ENCODE measurements around the gene LRIT2.
A peak's percentile ranks its signal among the peaks of the same experiment; 100 is the strongest.

Gene LRIT2

DNA sequence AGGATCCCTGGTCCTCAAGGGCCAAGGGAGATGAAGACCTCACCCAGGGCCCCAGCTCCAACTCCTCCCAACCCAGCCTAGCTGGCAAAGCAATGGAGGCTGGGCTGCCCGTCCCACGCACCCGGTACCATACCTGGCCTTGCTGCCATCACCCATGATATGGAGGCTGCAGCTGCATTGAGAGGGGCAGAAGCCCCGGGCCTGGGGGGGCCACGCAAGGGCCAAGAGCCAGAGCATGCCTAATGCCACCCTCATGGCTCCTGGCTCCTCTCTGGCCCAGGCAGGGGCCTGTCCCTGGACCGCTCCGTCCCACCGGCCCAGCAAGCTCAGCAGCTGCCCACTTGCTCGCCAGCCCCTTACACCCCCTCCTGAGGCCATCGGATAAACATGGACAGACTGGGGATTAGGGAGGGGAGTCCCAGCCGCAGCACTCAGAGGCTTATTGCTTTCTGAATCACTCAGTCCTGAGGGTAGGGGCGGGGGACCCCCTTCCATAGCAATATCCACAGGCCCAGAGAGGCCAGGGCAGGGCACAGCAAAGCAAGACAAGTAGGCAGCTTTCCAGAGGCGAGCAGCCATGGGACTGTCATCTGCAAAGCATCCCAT, 15.9 kb upstream of the LRIT2 start, which contains the start of gene LRIT1:
TSS of gene LRIT1 (minus strand) at position 362 of the 606 bp plus-strand sequence. CDS start at position 255, 107 bp downstream.
- no peak for DNase-seq

DNA sequence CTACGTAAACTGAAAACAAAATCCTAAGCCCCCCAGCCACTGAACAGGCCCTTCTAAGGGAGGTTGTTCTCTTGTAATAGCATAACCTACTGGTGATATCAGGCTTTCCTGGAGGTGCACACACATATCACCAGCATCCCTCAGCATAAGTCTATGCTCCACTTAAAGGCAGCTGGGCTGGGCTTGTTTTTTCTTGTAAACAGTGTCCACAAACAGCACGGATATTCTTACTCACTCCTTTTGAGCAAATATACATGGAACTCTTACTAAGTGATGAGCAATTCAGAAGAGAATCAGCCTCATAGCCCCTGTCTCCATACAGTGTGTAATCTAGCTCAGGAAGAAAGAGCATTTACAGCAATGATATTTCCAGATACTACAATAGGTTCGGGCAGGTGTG, 13.6 kb upstream of the LRIT2 start:
- no peak for DNase-seq

DNA sequence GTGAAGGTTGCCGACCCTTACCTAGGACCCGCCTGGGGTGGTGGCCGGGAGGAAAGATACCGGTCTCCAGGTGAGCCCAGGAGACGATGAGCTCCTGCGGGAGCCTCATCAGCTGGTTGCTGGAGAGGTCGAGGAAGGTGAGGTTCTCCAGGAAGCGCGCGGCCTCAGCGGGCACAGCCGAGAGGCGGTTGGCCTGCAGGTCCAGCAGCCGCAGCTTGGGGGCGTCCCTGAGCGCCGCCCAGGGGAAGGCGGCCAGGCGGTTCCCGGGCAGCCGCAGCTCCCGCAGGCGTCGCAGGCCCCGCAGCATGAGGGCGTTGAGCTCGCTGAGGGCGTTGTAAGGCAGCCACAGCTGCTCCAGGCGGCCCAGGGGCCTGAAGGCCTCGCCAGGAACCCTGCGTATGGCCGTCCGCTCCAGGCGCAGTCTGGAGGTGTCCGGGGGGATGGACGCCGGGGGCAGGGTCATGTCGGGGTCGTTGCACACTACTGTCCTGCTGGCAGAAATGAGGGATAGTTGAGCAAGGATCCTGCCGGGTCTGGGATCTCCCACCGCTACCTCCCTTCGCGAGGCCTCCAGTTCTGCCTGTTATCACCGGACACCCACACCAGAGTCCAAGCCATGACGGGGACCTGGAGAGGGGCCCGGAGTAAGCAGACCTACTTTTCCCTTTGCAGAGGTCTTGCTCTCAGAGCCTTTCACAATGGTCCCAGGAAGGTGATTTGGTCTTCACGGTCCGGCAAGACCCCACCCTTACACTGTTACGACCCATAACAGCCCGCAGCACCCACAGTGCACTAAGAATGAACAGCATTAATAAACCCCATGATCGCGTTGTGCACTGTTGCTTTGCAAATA, 12.1 kb upstream of the LRIT2 start:
- DNase-seq: no peak

DNA sequence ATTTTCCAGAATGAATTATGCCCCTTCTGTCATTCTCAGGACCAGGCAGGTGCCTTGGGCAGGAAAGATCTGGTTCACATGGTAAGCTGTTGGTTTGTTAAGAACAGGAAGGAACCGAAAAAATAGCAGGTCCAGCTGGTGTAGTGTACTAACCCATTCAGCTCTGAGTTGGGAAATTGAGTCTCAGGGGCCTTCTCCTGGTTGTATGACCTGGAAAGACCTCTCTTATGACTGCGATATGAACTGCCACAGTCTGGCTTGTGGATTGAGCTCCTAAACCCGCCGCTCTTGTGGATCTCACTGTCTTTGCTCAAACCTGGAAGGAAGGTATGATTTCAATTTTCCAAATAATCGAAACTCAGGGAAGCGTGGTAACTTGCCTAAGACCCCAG, 11.5 kb upstream of the LRIT2 start:
- no peak for DNase-seq

DNA sequence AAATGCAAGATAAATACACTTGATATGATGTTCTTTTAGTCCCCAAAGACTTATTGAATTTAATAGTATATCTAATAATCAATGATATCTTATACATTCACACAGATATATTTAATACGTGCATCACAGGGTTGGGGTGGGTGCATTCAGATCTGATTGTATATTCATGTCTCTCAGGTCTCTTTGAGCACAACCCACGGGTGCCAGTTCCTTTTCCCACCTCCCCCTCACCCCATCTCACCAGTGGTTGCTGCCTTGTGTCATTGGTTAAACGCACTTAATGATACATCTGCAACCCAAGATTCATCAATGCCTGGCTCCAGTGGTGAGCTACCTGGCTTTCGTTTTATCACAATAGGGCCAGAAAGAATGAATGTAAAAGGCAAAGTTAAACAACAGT, 9.8 kb upstream of the LRIT2 start:
- DNase-seq: no peak

DNA sequence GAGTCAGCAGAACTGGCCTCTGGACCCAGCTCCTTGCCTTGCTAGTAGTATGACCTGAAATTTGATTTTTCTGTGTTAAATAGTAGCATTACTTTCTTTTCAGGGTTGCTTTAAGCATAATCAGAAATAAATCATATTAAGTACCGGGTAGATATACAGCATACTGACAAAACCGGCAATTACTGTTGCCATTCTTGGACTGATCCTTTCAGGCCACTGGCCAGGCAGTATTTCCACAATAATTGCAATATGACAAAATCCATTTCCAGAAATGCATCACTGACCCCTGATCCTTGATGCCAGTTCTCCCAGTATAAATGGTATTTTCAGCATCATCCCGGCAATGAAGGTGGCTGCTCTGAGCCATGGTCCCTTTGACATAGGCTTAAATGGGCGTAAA, 9.1 kb upstream of the LRIT2 start:
- DNase-seq: no peak

DNA sequence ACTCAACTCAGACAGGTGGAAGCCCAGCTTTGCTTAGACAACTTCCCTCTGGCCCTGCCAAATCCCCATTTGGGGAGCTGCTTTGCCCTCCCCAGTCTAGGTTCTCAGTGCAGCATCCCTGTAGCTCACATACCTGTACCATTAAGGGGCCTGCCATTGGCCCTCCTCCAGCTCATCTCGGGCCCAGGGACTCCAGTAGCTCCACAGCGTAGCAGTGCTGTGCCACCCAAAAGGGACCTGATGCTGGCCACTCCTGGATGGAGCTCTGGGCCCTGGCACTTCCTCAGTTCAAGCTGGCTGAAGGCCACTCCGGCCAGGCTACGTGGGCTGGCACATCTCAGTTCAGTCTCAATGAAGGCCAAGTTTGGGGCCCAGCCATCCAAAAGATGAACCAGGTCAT, 8.6 kb upstream of the LRIT2 start:
- no peak for DNase-seq

DNA sequence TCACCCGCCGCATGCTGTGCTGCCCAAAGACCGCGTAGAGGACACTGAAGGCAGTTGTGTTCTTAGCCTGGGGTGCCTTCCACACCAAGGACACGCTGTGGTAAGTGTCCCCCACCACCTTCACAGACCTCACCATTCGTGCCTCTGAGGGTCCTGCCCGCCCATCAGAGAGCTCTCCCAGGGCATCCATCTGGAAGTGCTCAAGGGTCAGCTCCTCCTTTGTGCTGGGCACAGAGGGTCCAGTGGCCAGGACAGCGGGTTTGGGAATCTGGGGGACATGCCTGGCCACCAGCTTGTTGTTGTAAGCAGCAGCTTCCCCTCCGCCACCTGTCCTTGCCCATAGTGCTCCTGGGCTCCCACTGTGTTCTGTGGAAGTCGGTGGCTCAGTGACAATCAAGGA, 7.0 kb upstream of the LRIT2 start:
- no peak for DNase-seq

DNA sequence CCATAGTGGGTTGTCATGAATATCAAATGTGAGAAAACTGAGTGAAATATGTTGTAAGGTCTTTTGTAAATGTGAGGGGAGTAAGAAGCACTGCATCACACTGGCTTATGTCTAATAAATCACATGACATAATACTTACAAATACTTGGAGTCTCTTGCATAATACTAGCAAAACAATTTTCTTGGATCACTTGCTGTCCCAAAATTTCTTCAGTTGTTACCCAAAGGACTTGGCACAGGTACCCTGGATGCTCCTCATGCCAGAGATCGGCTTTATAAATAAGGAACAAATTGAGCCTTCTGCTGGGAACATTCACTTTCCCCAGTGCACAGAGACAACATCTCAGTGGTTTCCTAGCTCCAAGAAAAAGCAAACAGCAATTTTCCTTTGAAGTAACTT, 5.0 kb upstream of the LRIT2 start:
- DNase-seq: no peak

DNA sequence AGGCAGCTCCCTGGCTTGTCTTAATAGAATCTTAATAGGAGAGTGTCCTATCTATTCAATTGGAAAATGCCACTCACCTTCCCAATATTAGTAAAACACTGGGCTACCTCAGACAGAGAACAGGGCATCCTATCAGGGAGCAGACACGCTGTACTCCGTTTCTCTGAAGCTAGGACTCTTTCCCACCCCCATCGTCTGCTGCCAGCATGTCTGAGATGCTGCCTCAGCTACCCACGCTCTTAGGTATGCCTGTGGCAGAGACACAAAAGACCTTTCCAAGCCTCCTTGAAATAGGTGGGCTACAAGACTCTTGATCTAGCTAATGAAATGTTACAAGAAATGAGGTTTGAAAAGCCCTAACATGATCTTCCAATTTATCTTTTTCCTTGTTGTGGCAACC, 2.5 kb upstream of the LRIT2 start:
- no peak for DNase-seq

DNA sequence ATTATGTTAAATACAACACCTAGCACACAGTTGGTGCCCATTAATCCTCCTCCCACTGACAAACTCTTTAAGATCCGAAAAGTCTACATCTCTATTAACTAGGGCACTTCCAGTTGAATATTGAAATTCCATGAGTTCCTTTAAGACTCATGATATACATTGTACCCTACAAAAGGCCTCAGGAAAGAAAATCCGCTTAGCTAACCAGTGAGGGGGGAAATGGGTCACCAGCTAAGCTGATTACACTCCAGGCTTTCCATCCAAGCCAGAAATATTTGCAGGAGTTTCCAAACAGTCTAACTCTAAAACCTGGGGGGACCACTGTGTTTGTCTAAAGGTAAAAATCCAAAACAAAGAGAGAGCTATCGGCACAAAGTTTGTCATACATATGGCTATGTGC, 1.3 kb upstream of the LRIT2 start:
- no peak for DNase-seq

DNA sequence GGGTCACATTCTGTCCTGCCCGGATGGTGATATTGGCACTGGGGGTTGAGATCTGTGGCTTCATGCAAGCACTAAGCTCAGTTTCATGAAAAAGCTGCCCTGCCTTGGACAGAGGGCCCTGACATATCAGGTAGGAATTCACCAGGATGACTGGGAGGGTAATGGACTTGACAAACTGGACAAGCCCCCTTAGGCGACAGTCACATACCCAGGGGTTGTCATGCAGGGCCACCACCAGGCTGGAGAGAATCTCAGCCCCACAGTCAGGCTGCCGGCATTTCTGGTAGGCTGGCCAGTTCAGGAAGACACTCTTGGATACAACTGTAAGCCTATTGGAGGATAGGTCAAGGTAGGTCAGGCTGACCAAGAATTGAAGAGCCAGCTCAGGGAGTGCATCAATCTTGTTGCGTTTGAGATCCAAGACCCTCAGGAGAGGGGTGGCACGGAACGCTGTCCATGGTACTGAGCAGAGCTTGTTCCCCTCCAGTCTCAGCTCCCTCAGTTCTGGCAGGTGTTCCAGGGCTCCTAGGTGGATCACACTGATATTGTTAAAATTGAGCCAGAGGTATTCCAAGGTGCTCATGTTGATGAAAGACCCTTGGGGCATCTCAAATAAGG, 824 bp downstream of the LRIT2 start:
- DNase-seq: no peak

DNA sequence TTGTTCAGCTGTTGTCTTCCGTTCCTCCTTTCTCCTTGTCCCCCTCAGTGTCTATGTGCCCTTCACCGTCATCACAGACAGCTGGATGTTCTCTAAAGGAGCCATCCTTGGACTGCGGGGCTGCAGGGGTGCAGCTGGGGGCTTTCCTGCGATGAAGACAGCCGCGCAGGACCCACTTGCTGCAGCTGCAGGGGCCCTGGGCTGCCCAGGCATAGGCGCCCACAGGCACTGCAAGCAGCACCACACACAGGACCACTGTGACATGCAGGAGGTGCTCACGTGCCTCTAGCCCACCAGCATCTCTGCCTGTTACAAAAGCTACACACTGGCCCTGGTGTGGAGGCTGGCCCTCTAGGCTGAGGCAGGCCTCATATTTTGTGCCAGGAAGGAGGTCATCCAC, 3.4 kb downstream of the LRIT2 start:
- DNase-seq: no peak

DNA sequence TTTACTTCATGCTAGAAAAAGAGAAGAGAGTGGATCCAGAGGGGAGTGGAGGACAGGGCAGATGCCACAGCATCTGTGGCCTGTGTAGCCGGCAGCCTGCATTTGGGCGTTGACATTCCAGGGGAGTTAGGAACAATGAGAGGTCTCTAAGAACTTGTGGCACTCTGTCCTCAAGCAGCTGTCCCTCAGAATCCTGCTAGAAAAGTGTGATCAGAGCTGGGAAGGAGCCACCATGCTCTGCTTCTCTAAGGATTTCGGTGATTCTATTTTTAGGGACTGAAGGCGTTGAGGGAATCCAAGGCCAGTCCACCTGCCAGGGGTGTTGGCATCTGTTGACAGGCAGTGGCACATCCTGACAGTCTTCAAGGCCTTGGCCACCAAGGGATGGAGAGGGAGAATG, 7.6 kb downstream of the LRIT2 start:
- DNase-seq: no peak

DNA sequence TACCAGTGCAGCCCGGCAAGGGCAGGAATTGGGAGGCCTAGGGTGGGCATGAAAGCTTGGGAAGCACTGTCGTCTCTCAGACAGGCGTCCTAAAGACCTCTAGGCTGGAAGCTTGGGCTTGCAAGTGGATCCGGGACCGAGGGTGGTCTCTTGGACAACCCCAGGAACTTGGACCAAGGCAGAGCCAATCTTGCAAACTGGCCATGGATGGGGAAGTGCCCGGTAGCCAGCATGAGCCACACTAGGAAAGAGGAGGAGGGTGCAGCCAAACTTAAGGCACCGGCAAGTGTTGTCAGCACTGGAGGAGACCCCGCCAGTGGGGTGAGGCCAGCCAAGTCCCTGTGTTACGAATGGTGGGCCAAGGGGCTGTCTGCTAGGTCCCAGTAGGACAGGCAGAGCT, 8.5 kb downstream of the LRIT2 start:
- DNase-seq: no peak

DNA sequence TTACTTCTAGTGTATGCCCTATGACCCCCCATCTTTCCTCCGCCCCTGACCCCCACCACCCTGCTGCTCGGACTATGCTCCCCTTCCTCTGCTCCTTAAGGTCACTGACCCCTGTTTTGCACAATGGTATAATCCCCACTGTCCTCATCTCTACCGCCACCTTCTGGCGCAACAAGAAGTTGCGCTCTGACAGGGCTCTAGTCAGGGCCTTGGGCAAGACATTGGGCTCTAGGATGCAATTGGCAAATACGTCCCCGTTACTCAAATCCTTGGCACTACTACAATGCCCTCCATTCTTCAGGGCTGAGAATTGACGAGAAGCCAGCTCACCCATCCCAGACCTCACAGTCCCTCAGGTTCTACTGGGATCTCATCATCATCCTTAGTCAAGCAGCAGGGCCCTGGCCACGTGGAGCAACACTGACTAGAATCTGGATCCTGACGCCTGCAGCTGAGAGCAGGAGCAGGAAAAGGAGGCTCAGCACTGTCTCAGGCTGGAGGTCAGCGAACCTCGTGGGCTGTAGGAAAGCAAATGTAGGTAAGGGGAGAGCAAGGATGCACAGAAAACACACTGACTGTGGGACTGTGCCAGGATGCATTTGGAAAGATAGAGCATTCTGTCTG, 10.6 kb downstream of the LRIT2 start:
- DNase-seq: peak; percentile 70

DNA sequence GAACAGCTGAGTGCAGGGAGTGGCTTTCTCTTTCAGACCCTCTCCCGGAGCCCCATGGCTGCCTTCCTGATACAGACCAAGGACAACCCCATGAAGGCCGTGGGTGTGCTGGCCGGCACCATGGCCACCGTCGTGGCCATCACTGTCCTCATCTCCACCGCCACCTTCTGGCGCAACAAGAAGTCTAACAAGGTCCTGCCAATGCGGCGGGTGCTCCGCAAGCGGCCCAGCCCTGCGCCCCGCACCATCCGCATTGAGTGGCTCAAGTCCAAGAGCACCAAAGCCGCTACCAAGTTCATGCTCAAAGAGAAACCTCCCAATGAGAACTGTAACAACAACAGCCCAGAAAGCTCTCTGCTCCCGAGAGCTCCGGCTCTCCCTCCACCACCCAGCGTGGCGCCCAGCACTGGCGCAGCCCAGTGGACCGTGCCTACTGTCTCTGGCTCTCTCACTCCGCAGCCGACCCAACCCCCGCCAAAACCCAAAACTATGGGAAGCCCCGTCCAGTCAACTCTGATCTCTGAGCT, 11.2 kb downstream of the LRIT2 start:
- DNase-seq: no peak

DNA sequence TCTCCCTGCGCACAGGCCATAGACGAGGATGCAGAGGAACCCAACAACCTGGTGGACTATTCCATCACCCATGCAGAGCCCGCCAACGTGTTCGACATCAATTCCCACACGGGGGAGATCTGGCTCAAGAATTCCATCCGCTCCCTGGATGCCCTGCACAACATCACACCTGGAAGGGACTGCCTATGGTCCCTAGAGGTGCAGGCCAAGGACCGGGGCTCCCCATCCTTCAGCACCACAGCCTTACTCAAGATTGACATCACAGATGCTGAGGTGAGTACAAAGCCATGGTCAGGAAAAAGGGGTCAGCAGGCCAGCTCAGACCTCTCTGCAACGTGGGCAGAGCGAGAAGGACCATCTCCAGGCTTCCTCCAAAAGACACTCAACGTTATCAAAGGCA, 12.3 kb downstream of the LRIT2 start:
- DNase-seq: no peak

DNA sequence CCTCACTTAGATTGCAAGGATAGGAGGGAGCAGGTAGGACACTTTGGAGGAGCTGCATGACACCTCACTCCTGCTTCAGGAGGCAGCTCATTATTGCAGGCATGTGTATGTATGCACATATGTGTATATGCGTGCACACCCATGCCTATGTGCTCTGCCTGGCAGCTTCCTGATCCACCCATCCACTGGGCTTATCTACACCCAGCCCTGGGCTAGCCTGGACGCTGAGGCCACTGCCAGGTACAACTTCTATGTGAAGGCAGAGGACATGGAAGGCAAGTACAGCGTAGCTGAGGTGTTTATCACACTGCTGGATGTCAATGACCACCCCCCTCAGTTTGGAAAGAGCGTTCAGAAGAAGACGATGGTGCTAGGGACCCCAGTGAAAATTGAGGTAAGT, 13.3 kb downstream of the LRIT2 start:
- no peak for DNase-seq

DNA sequence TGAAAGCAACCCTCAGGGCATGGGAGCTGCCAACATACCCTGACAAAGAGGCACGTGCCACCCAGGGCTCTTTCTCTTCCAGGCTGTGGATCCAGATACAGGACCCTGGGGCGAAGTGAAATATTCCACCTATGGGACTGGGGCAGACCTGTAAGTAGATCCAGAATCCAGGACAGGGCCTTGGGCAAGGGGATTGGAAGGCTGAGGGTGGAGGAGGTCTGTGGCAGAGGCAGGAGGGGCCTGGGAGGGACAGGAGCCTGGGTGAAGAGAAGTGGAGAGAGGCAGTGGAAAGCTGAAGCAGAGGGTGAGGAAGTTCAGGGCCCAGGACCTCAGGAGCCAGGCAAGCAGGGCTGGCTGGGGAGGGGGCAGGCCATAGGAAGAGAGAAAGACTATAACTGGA, 13.8 kb downstream of the LRIT2 start:
- no peak for DNase-seq

DNA sequence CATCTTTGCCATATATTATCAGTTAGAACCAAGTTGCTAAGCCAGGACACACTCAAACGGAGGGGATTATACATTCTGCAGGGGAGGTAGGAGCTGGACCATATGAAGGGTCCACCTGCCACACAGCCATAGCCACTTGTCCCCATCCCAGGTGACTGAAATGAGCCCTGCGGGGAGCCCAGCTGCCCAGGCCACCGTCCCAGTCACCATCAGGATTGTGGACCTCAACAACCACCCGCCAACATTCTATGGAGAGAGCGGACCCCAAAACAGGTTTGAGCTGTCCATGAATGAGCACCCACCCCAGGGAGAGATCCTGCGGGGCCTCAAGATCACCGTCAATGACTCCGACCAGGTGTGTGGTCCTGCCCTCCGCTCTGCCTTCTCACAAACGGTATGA, 17.3 kb downstream of the LRIT2 start:
- no peak for DNase-seq

DNA sequence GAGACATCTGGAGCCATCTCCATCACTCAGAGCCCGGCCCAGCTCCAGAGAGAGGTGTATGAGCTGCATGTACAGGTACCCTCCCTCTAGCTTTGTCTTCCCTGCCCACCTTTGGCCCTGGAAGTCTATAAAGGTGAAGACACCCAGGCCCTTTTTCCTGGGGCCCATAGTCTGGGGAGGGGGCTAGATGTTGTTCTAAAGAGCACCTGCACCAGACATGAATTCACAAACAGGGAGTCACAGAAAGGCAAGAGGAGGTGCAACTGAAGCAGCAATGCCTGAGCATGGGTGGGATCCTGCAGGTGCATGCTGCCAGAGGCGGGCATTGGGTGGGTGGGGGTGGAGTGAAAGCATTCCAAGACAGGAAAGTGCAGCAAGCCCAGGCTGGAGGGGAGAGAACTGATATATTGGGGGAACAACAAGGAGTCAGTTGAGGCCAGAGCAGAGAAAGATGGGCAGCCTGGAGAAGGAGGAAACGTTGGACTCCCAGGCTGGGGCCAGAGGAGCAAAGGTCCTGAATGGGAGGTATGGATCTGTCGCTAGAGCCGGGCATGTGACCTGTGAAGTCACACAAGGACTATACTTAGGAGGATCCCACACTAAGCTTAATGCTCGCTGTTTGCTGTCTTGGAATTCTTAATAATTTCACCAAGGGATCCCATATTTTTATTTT, 19.4 kb downstream of the LRIT2 start:
- DNase-seq: no peak

Measured in activated CD8-positive, alpha-beta memory T cell treated with anti-CD3 and anti-CD28 coated beads, Interleukin-2, amount 50 U/mL, for 48 hours (primary cell).